GM18499 (cell line): ENCODE measurements around the gene ABHD16A.
"Not testable (repeated sequence)": the region's sequence is repeated elsewhere in the genome, so short reads cannot be mapped to it uniquely, and the experiment has no call there.

Experiments used
- ATAC-seq: cut with Tn5 transposase; IDR thresholded peaks from one replicate; pipeline ENCODE4 v1.9.1; 2021; ENCODE audit warnings: moderate number of reproducible peaks; ENCODE audit not compliant: insufficient read depth, unreplicated experiment

The ABHD16A gene

GRCh38 chr6:31717499-31718222, 14.5 kb upstream of the ABHD16A start:
- ATAC-seq = no peak

GRCh38 chr6:31715022-31715958, 12.2 kb upstream of the ABHD16A start, which contains the start of gene LY6G6D:
Gene LY6G6D, plus strand, starts transcription at chr6:31715348. Its CDS starts 8 bp downstream, at chr6:31715356.
- no peak for ATAC-seq

- ATAC-seq = no peak
Observed at GRCh38 chr6:31713991-31714684, 11.0 kb upstream of the ABHD16A start.

- no peak for ATAC-seq
Observed at GRCh38 chr6:31713465-31713864, 10.3 kb upstream of the ABHD16A start.

- no peak for ATAC-seq
Observed at GRCh38 chr6:31712296-31712695, 9.2 kb upstream of the ABHD16A start.

GRCh38 chr6:31711233-31711632, 8.1 kb upstream of the ABHD16A start:
- ATAC-seq = no peak

- ATAC-seq = no peak
Observed at GRCh38 chr6:31710523-31711219, 7.5 kb upstream of the ABHD16A start.

GRCh38 chr6:31709157-31709556, 6.0 kb upstream of the ABHD16A start:
- not testable (repeated sequence) for ATAC-seq

- no peak for ATAC-seq
Observed at GRCh38 chr6:31708224-31708623, 5.1 kb upstream of the ABHD16A start.

GRCh38 chr6:31707701-31708100, 4.6 kb upstream of the ABHD16A start:
- ATAC-seq = no peak

- no peak for ATAC-seq
Observed at GRCh38 chr6:31706599-31706998, 3.5 kb upstream of the ABHD16A start, which contains the start of gene LY6G6F. Gene LY6G6F, plus strand, starts transcription at chr6:31706866. Its CDS starts 41 bp downstream, at chr6:31706907.

GRCh38 chr6:31705931-31706330, 2.8 kb upstream of the ABHD16A start:
- ATAC-seq = no peak

- ATAC-seq = no peak
Observed at GRCh38 chr6:31702405-31702818, 712 bp downstream of the ABHD16A start.

GRCh38 chr6:31701666-31702404, 1.3 kb downstream of the ABHD16A start:
- no peak for ATAC-seq

GRCh38 chr6:31700740-31701401, 2.3 kb downstream of the ABHD16A start:
- ATAC-seq = no peak

- ATAC-seq = no peak
Observed at GRCh38 chr6:31697555-31697954, 5.6 kb downstream of the ABHD16A start.

GRCh38 chr6:31693535-31693934, 9.6 kb downstream of the ABHD16A start:
- ATAC-seq = no peak

GRCh38 chr6:31692886-31693285, 10.2 kb downstream of the ABHD16A start:
- ATAC-seq = no peak

- no peak for ATAC-seq
Observed at GRCh38 chr6:31692353-31692752, 10.8 kb downstream of the ABHD16A start.
